Omental fat pad (tissue), 4 donors: ENCODE data around the gene DND1. TPM values are rescaled to one million over a fixed set of nuclear protein-coding genes. Genes with fewer than 3 reads are reported as not detected.
"Not testable (repeated sequence)": the region's sequence is repeated elsewhere in the genome, so short reads cannot be mapped to it uniquely, and the experiment has no call there.

Source experiments
- ATAC-seq: fragments of 150-250 bp; one replicate; pipeline ENCODE4 v1.9.1; 2016; ENCODE audit warnings: mild to moderate bottlenecking, moderate library complexity; ENCODE audit not compliant: low FRiP score
- DNase-seq: peaks from one replicate; pipeline ENCODE4 v3.0.0-alpha.2; 2019; ENCODE audit warnings: low spot score
- CTCF ChIP-seq, 3 donors: fragments of 450-650 bp; IDR thresholded peaks; one replicate each; pipeline ENCODE4 v1.5.1; 2016 to 2017; ENCODE audit warnings: antibody characterized with exemption in 3 of 3, mild to moderate bottlenecking in 3 of 3, moderate library complexity in 2 of 3
- total RNA-seq, 4 donors: library from RNA; depleted of rRNA; stranded (reverse); fragments of >200 nt; gene quantifications; one replicate each; pipeline ENCODE4 v1.1.0, GENCODE V29; 2016

The DND1 gene
- total RNA-seq, 4 donors from 2014 or later: 0.84 to 2.5 (median 1.3) TPM

GRCh38 chr5:140632366-140633020 lies 40.9 kb downstream of the DND1 start:
- DNase-seq (no peak), ATAC-seq (peak; percentile 35)
- no peak for TF ChIP-seq CTCF (IDR thresholded peaks at IDR 0.05)

GRCh38 chr5:140631831-140632365 lies 41.5 kb downstream of the DND1 start:
- peak; percentile 23 for ATAC-seq
- TF ChIP-seq CTCF (IDR thresholded peaks at IDR 0.05): no peak

GRCh38 chr5:140631036-140631417 lies 42.3 kb downstream of the DND1 start:
- ATAC-seq: no peak
- DNase-seq: no peak
- TF ChIP-seq CTCF (IDR thresholded peaks at IDR 0.05): no peak

More at GRCh38 chr5:140631831-140632365, 41.5 kb downstream of the DND1 start:
- DNase-seq: no peak

- TF ChIP-seq CTCF (IDR thresholded peaks at IDR 0.05): no peak
- DNase-seq (no peak), ATAC-seq (no peak)
Observed at GRCh38 chr5:140630292-140631035, 42.9 kb downstream of the DND1 start.

- DNase-seq (no peak), ATAC-seq (no peak)
- no peak for TF ChIP-seq CTCF (IDR thresholded peaks at IDR 0.05)
Observed at GRCh38 chr5:140628711-140629110, 44.7 kb downstream of the DND1 start.

- no peak for ATAC-seq
- no peak for TF ChIP-seq CTCF (IDR thresholded peaks at IDR 0.05)
- no peak for DNase-seq
Observed at GRCh38 chr5:140627972-140628371, 45.4 kb downstream of the DND1 start.

- ATAC-seq, DNase-seq: not testable (repeated sequence)
Observed at GRCh38 chr5:140624886-140625285, 48.5 kb downstream of the DND1 start.

- not testable (repeated sequence) for ATAC-seq, DNase-seq
Observed at GRCh38 chr5:140623061-140623460, 50.3 kb downstream of the DND1 start.
